ENCODE results near the gene NDE1. TPM values are rescaled to one million over a fixed set of nuclear protein-coding genes. Genes with fewer than 3 reads are reported as not detected.

The NDE1 gene
- total and polyA plus RNA-seq, 2 donors (not counting 1 experiment from before 2014, with no cell fraction given) = 23.8 to 24.0 TPM

DNA sequence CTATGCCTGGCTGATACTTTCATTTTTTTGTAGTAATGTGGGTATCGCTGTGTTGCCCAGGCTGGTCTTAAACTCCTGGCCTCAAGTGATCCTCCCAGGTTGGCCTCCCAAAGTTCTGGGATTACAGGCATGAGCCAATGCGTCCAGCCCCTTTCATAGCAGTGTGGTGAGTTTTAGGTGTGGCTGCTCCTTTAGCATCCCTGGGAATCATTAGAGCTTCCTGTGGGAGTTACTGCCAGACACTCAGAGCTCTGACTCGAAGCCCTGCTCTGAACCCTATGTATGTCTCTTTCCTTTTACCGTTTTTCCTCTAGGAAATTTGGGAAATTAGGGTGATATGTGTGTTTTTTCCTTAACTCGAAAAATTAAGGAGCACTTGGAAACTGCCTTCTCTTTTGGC lies 44.5 kb downstream of the NDE1 start:
- H3K4me1 ChIP-seq (ENCODE audit: control insufficient read depth, extremely low read depth, insufficient read depth, low read length) = no peaks in the 10 kb centered on the region
- no peak overlapping the region for H3K4me2 ChIP-seq (ENCODE audit: extremely low read depth, insufficient read depth, low read length)
- no peaks in the 10 kb centered on the region for H3K27me3 ChIP-seq (ENCODE audit: control insufficient read depth, insufficient read depth, low read length)
- H4K20me1 ChIP-seq (ENCODE audit: control insufficient read depth, extremely low read depth, insufficient read depth, low read length) = no peaks in the 10 kb centered on the region
- no peak overlapping the region for H2AFZ ChIP-seq (ENCODE audit: low read length)
- H3K9me3 ChIP-seq (ENCODE audit: control insufficient read depth, insufficient read depth, low read depth, low read length) = no peaks in the 10 kb centered on the region
- TF ChIP-seq EZH2 (IDR thresholded peaks at IDR 0.05; ENCODE audit: low read length, missing control alignments) = no peak
- TF ChIP-seq, protein P1, sequence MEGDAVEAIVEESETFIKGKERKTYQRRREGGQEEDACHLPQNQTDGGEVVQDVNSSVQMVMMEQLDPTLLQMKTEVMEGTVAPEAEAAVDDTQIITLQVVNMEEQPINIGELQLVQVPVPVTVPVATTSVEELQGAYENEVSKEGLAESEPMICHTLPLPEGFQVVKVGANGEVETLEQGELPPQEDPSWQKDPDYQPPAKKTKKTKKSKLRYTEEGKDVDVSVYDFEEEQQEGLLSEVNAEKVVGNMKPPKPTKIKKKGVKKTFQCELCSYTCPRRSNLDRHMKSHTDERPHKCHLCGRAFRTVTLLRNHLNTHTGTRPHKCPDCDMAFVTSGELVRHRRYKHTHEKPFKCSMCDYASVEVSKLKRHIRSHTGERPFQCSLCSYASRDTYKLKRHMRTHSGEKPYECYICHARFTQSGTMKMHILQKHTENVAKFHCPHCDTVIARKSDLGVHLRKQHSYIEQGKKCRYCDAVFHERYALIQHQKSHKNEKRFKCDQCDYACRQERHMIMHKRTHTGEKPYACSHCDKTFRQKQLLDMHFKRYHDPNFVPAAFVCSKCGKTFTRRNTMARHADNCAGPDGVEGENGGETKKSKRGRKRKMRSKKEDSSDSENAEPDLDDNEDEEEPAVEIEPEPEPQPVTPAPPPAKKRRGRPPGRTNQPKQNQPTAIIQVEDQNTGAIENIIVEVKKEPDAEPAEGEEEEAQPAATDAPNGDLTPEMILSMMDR (conservative IDR thresholded peaks at IDR 0.05 in 1 of 2, IDR thresholded peaks at IDR 0.05 in 1 of 2; ENCODE audit: low read depth in 1 of 2, low read length in 2 of 2) = no peak
- H3K27ac ChIP-seq (ENCODE audit: insufficient read depth, low read length) = no peak overlapping the region
- no peaks in the 10 kb centered on the region for H3K79me2 ChIP-seq (ENCODE audit: control insufficient read depth, insufficient read depth, low read length)
- peaks cover 15% of the 10 kb centered on the region for H3K36me3 ChIP-seq (ENCODE audit: control insufficient read depth, insufficient read depth, low read length)
- no peak for DNase-seq (ENCODE audit: low read depth in 2 of 2)
- no peak overlapping the region for H3K4me3 ChIP-seq (replicated peaks in 1 of 4; ENCODE audit: control extremely low read depth in 1 of 4, insufficient read depth in 1 of 4, low read depth in 3 of 4, low read length in 4 of 4)
- no peak overlapping the region for H3K9ac ChIP-seq (ENCODE audit: insufficient read depth, low read length)

DNA sequence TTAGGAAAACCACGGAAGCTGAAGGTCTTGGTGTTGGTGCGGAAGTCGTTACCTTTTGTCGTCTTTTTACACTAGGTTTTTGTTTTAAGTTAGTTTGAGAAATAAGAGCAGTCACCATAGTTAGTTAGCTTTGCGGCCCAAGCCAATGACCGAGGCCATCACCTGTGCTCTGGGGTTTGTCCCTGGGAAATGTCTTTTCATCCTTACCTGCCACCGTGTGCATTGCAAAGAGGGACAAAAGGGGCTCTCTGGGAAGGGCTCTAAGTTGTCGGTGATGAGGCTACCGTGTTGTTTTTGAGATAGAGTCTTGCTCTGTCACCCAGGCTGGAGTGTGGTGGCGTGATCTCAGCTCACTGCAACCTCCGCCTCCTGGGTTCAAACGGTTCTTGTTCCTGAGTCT lies 49.8 kb downstream of the NDE1 start:
- DNase-seq (ENCODE audit: low read depth in 2 of 2) = no peak

DNA sequence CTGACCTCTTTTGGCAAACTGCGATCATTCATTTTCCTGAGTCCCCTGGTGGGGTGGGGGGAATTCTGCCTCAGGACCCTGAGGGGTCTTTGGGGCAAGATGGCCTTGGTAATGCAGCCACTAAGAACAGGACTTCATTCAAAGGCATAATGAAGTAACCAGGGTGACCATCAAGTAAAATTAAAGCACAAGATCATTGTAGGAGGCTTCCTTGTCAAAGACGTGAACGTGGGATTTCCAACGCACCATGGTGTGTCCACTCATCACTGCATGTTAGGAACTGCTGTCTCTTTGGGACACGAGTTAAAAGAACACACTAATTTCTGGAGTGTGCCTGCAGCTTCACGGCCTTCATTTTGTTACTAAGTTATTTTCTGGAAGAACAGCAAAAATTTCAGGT lies 51.3 kb downstream of the NDE1 start:
- H3K27me3 ChIP-seq (ENCODE audit: control insufficient read depth, insufficient read depth, low read length) = no peaks in the 10 kb centered on the region
- no peak overlapping the region for H3K4me3 ChIP-seq (replicated peaks in 1 of 4; ENCODE audit: control extremely low read depth in 1 of 4, insufficient read depth in 1 of 4, low read depth in 3 of 4, low read length in 4 of 4)
- no peak overlapping the region for H2AFZ ChIP-seq (ENCODE audit: low read length)
- H4K20me1 ChIP-seq (ENCODE audit: control insufficient read depth, extremely low read depth, insufficient read depth, low read length) = no peaks in the 10 kb centered on the region
- H3K27ac ChIP-seq (ENCODE audit: insufficient read depth, low read length) = no peak overlapping the region
- peaks cover 12% of the 10 kb centered on the region for H3K36me3 ChIP-seq (ENCODE audit: control insufficient read depth, insufficient read depth, low read length)
- H3K9ac ChIP-seq (ENCODE audit: insufficient read depth, low read length) = no peak overlapping the region
- TF ChIP-seq EZH2 (IDR thresholded peaks at IDR 0.05; ENCODE audit: low read length, missing control alignments) = no peak
- TF ChIP-seq, protein P1 (conservative IDR thresholded peaks at IDR 0.05 in 1 of 2, IDR thresholded peaks at IDR 0.05 in 1 of 2; ENCODE audit: low read depth in 1 of 2, low read length in 2 of 2) = no peak
- H3K9me3 ChIP-seq (ENCODE audit: control insufficient read depth, insufficient read depth, low read depth, low read length) = no peaks in the 10 kb centered on the region
- no peaks in the 10 kb centered on the region for H3K4me1 ChIP-seq (ENCODE audit: control insufficient read depth, extremely low read depth, insufficient read depth, low read length)
- no peak for DNase-seq (ENCODE audit: low read depth in 2 of 2)
- H3K79me2 ChIP-seq (ENCODE audit: control insufficient read depth, insufficient read depth, low read length) = no peaks in the 10 kb centered on the region
- H3K4me2 ChIP-seq (ENCODE audit: extremely low read depth, insufficient read depth, low read length) = no peak overlapping the region

More for the DNA sequence above, 49.8 kb downstream of the NDE1 start:
- Histone ChIP-seq H4K20me1 (ENCODE audit: control insufficient read depth, extremely low read depth, insufficient read depth, low read length) (no peaks in the 10 kb centered on the region), H2AFZ (ENCODE audit: low read length) (no peak overlapping the region), H3K79me2 (ENCODE audit: control insufficient read depth, insufficient read depth, low read length) (no peaks in the 10 kb centered on the region), H3K4me3 (replicated peaks in 1 of 4; ENCODE audit: control extremely low read depth in 1 of 4, insufficient read depth in 1 of 4, low read depth in 3 of 4, low read length in 4 of 4) (no peak overlapping the region), H3K4me2 (ENCODE audit: extremely low read depth, insufficient read depth, low read length) (no peak overlapping the region), H3K36me3 (ENCODE audit: control insufficient read depth, insufficient read depth, low read length) (peaks cover 12% of the 10 kb centered on the region), H3K4me1 (ENCODE audit: control insufficient read depth, extremely low read depth, insufficient read depth, low read length) (no peaks in the 10 kb centered on the region), H3K9me3 (ENCODE audit: control insufficient read depth, insufficient read depth, low read depth, low read length) (no peaks in the 10 kb centered on the region), H3K9ac (ENCODE audit: insufficient read depth, low read length) (no peak overlapping the region), H3K27me3 (ENCODE audit: control insufficient read depth, insufficient read depth, low read length) (no peaks in the 10 kb centered on the region), H3K27ac (ENCODE audit: insufficient read depth, low read length) (no peak overlapping the region)
- TF ChIP-seq, protein P1 (conservative IDR thresholded peaks at IDR 0.05 in 1 of 2, IDR thresholded peaks at IDR 0.05 in 1 of 2; ENCODE audit: low read depth in 1 of 2, low read length in 2 of 2) = no peak
- TF ChIP-seq EZH2 (IDR thresholded peaks at IDR 0.05; ENCODE audit: low read length, missing control alignments) = no peak

Measured in fibroblast of lung (primary cell).